ENCODE measurements around the gene ADAMTS4. TPM values are rescaled to one million over a fixed set of nuclear protein-coding genes. Genes with fewer than 3 reads are reported as not detected.

ADAMTS4 gene
- total and polyA plus RNA-seq, 2 donors (not counting 1 experiment from before 2014, with no cell fraction given), result 0.10 TPM; not detected in 1

- Histone ChIP-seq H3K9me3 (ENCODE audit: control extremely low read depth in 1 of 3, control insufficient read depth in 2 of 3, insufficient read depth in 1 of 3, low read length in 2 of 3) (no peaks in the 10 kb centered on the region), H3K27ac (ENCODE audit: low read length in 2 of 2) (peak overlapping the region; percentile 95 to 98), H3K9ac (ENCODE audit: low read length) (peak overlapping the region; percentile 97), H3K79me2 (ENCODE audit: control insufficient read depth, insufficient read depth, low read length) (peaks cover 17% of the 10 kb centered on the region), H3K36me3 (replicated peaks in 1 of 2; ENCODE audit: control extremely low read depth in 1 of 2, control insufficient read depth in 1 of 2, extremely low read depth in 1 of 2, insufficient read depth in 2 of 2, low read length in 1 of 2) (peaks cover 0 to 14% of the 10 kb centered on the region in 2 experiments), H3K27me3 (replicated peaks in 1 of 4; ENCODE audit: control extremely low read depth in 1 of 4, control insufficient read depth in 3 of 4, insufficient read depth in 4 of 4, low read length in 3 of 4) (no peaks in the 10 kb centered on the region), H2AFZ (ENCODE audit: insufficient read depth, low read depth, low read length, poor library complexity, severe bottlenecking) (peak overlapping the region; percentile 84), H3K4me3 (ENCODE audit: control extremely low read depth in 1 of 5, extremely low read depth in 1 of 5, insufficient read depth in 1 of 5, low read depth in 2 of 5, low read length in 4 of 5) (peak overlapping the region; percentile 88 to 100 (median 90)), H3K4me2 (replicated peaks; ENCODE audit: low read depth, low read length, poor library complexity, severe bottlenecking) (peak overlapping the region; percentile 84), H4K20me1 (ENCODE audit: control insufficient read depth, insufficient read depth, low read length, poor library complexity, severe bottlenecking) (no peaks in the 10 kb centered on the region), H3K4me1 (ENCODE audit: control insufficient read depth in 2 of 2, insufficient read depth in 2 of 2, low read length in 2 of 2) (peaks cover 14% of the 10 kb centered on the region in 2 donors)
- peak overlapping the region; percentile 83 for H3K27ac Mint-ChIP-seq
- H3K4me1 Mint-ChIP-seq, result peaks cover 19% of the 10 kb centered on the region
- no peaks in the 10 kb centered on the region for H3K27me3 Mint-ChIP-seq
- intact Hi-C loops (cut with micrococcal nuclease), result loop anchor here (1.0 to 10.0 kb wide), 9 partner anchors 14 to 808 kb away; partner anchors contain the start of genes ARHGAP30, COPA, DEDD and KLHDC9
- peak overlapping the region; percentile 97 for H3K4me3 Mint-ChIP-seq
- CTCF ChIA-PET, result interaction anchor here (1.0 to 2.6 kb wide), 4 partner anchors 20 to 723 kb away, joined by 3 to 7 read pairs (median 6); no protein-coding TSS in a partner anchor
- peak; percentile 3 for ATAC-seq (ENCODE audit: low read depth)
- TF ChIP-seq CTCF (IDR thresholded peaks at IDR 0.05), result no peak
- POLR2A ChIA-PET, result interaction anchor here (0.6 to 2.6 kb wide), 7 partner anchors 13 to 84 kb away, joined by 3 to 13 read pairs (median 5); partner anchors contain the start of genes ARHGAP30, DEDD and PPOX
- WGBS (ENCODE audit: insufficient coverage), result no CpG with 5 or more reads among the region's 9 CpGs
- no peak for DNase-seq
- no peaks in the 10 kb centered on the region for H3K9me3 Mint-ChIP-seq (ENCODE audit: insufficient read depth)
Measured at GRCh38 chr1:161153176-161153575, 45.7 kb downstream of the ADAMTS4 start.

- Mint-ChIP-seq H3K9me3 (ENCODE audit: insufficient read depth) (no peaks in the 10 kb centered on the region), H3K27me3 (no peaks in the 10 kb centered on the region), H3K4me1 (no peaks in the 10 kb centered on the region), H3K4me3 (no peak overlapping the region), H3K27ac (no peak overlapping the region)
- WGBS (ENCODE audit: insufficient coverage), result 67% methylated on average over 1 of the region's 3 CpGs
- H3K4me3 ChIP-seq (ENCODE audit: control extremely low read depth in 1 of 5, extremely low read depth in 1 of 5, insufficient read depth in 1 of 5, low read depth in 2 of 5, low read length in 4 of 5), result no peak overlapping the region
- H3K9ac ChIP-seq (ENCODE audit: low read length), result no peak overlapping the region
- no peak overlapping the region for H3K27ac ChIP-seq (ENCODE audit: low read length in 2 of 2)
- DNase-seq (no peak), ATAC-seq (ENCODE audit: low read depth) (no peak)
- H3K27me3 ChIP-seq (replicated peaks in 1 of 4; ENCODE audit: control extremely low read depth in 1 of 4, control insufficient read depth in 3 of 4, insufficient read depth in 4 of 4, low read length in 3 of 4), result no peaks in the 10 kb centered on the region
- H2AFZ ChIP-seq (ENCODE audit: insufficient read depth, low read depth, low read length, poor library complexity, severe bottlenecking), result no peak overlapping the region
- H3K36me3 ChIP-seq (replicated peaks in 1 of 2; ENCODE audit: control extremely low read depth in 1 of 2, control insufficient read depth in 1 of 2, extremely low read depth in 1 of 2, insufficient read depth in 2 of 2, low read length in 1 of 2), result no peaks in the 10 kb centered on the region
- TF ChIP-seq EZH2 (IDR thresholded peaks at IDR 0.05; ENCODE audit: borderline replicate concordance, insufficient read depth, low read depth, low read length, poor library complexity, severe bottlenecking), result no peak
- TF ChIP-seq CTCF (IDR thresholded peaks at IDR 0.05), result no peak
- POLR2A ChIA-PET, result no interaction called here
- CTCF ChIA-PET, result interaction anchor here (0.8 to 1.4 kb wide), 2 partner anchors 11 to 20 kb away, joined by 3 read pairs; partner anchors contain the start of gene PPOX
- no peaks in the 10 kb centered on the region for H3K9me3 ChIP-seq (ENCODE audit: control extremely low read depth in 1 of 3, control insufficient read depth in 2 of 3, insufficient read depth in 1 of 3, low read length in 2 of 3)
- H3K79me2 ChIP-seq (ENCODE audit: control insufficient read depth, insufficient read depth, low read length), result no peaks in the 10 kb centered on the region
- H4K20me1 ChIP-seq (ENCODE audit: control insufficient read depth, insufficient read depth, low read length, poor library complexity, severe bottlenecking), result no peaks in the 10 kb centered on the region
- no peak overlapping the region for H3K4me2 ChIP-seq (replicated peaks; ENCODE audit: low read depth, low read length, poor library complexity, severe bottlenecking)
- intact Hi-C loops (cut with micrococcal nuclease), result no loop called here
- H3K4me1 ChIP-seq (ENCODE audit: control insufficient read depth in 2 of 2, insufficient read depth in 2 of 2, low read length in 2 of 2), result no peaks in the 10 kb centered on the region
Measured at GRCh38 chr1:161145832-161146231, 53.0 kb downstream of the ADAMTS4 start.

Data from B cell (primary cell).